Duodenal mucosa (tissue), 2 donors: ENCODE results near the gene DPYD.

ENCODE experiments used
- H3K27ac ChIP-seq: one replicate; pipeline ENCODE4 v1.7.0; 2013; ENCODE audit warnings: low read depth, low read length
- H3K27me3 ChIP-seq, 2 donors: one replicate each; pipeline ENCODE4 v1.7.0; 2013; ENCODE audit warnings: low read length in 2 of 2, control low read depth in 1 of 2; ENCODE audit not compliant: insufficient read depth in 2 of 2, control insufficient read depth in 1 of 2
- H3K36me3 ChIP-seq, 2 donors: one replicate each; pipeline ENCODE4 v1.7.0; 2013; ENCODE audit warnings: low read length in 2 of 2, control low read depth in 1 of 2; ENCODE audit not compliant: insufficient read depth in 2 of 2, control insufficient read depth in 1 of 2
- H3K4me1 ChIP-seq, 2 donors: one replicate each; pipeline ENCODE4 v1.7.0; 2013; ENCODE audit warnings: low read length in 2 of 2, control low read depth in 1 of 2; ENCODE audit not compliant: insufficient read depth in 2 of 2, control insufficient read depth in 1 of 2
- H3K4me3 ChIP-seq, 2 donors: one replicate each; pipeline ENCODE4 v1.7.0; 2013; ENCODE audit warnings: low read length in 2 of 2, low read depth in 1 of 2
- H3K9ac ChIP-seq, 2 donors: one replicate each; pipeline ENCODE4 v1.7.0; 2013; ENCODE audit warnings: low read length in 2 of 2, low read depth in 1 of 2
- H3K9me3 ChIP-seq, 2 donors: one replicate each; pipeline ENCODE4 v1.7.0; 2013; ENCODE audit warnings: low read length in 2 of 2, control low read depth in 1 of 2; ENCODE audit not compliant: control insufficient read depth in 1 of 2

The DPYD gene

DNA sequence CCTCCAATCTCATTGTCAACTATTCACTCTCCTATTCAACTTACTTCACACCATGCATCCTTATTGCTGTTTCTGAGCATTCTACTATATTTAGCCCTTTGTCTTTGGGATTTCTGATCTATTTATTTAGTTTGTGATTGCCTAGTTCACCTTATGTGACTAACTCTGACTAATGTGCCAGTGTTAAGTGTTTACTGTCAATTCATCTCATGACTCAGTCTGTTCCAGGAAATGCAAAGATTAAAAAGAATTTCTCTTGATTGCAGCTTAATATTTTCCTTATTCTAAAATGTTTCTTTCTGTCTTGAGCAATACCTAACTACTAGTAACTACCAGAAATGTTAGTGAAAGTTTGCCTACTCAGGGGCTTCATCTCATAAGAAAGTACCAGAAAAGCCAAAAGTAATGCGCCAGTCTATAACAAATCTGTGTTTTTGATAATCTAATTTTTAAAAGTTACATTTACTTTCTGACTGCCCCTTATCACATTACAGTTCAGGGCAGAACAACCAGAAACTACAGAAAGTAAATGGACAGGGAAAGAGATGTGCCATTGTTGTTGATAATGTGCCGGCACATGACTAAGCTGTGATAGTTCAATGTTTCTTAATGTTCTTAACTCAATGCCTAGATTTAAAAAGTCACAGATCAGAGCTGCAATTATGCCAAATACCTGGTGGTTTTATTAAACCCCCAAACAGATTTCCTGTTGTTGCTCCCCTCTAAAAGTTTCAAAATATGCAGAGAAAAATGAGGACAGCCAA, 642.8 kb downstream of the DPYD start:
- Histone ChIP-seq H3K4me3 (no peak overlapping the region), H3K36me3 (no peaks in the 10 kb centered on the region), H3K27me3 (no peaks in the 10 kb centered on the region), H3K9me3 (no peaks in the 10 kb centered on the region), H3K9ac (no peak overlapping the region), H3K27ac (no peak overlapping the region), H3K4me1 (peaks cover 0 to 25% of the 10 kb centered on the region in 2 donors)

DNA sequence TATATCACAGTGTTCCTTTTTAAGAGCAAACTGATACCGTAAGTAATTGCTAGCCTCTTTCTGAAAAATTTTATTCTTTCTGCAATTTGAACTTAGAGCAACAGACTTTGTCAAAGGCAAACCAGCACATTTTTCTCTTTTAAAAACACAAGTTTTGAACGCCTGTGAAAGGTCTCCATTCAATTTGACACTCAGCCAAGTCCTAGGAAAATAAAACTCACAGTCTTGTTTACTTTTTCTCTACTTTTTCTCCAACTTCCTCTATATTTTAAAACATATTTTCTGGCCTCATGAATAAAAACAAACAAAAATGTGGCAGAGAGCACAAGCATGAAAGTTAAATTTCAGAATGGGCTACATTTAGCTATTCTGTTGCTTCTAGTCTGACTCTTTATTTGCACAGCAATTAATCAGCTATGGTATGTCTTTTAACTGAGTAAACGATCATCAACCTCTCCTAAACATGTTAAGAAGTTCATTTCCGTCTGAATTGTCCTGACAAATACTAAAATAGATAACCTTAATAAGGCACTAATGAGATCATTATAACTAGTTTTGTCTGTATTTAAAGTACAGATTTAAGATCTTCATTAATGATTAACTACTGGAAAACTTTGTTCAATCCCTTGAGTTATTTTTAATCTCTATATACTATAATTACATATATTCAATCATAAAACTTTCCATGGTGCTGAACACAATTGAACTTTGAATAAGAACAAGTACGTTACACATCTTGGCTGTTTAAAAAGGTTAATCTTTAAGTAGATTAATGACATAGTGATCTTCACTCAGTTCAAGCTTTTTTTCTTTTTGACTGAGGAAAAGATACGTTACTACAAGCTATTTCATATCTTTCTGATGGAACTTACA, 648.7 kb downstream of the DPYD start:
- Histone ChIP-seq H3K4me3 (no peak overlapping the region), H3K4me1 (peaks cover 2 to 33% of the 10 kb centered on the region in 2 donors), H3K9me3 (no peaks in the 10 kb centered on the region), H3K9ac (no peak overlapping the region), H3K27ac (no peak overlapping the region), H3K27me3 (no peaks in the 10 kb centered on the region), H3K36me3 (no peaks in the 10 kb centered on the region)

DNA sequence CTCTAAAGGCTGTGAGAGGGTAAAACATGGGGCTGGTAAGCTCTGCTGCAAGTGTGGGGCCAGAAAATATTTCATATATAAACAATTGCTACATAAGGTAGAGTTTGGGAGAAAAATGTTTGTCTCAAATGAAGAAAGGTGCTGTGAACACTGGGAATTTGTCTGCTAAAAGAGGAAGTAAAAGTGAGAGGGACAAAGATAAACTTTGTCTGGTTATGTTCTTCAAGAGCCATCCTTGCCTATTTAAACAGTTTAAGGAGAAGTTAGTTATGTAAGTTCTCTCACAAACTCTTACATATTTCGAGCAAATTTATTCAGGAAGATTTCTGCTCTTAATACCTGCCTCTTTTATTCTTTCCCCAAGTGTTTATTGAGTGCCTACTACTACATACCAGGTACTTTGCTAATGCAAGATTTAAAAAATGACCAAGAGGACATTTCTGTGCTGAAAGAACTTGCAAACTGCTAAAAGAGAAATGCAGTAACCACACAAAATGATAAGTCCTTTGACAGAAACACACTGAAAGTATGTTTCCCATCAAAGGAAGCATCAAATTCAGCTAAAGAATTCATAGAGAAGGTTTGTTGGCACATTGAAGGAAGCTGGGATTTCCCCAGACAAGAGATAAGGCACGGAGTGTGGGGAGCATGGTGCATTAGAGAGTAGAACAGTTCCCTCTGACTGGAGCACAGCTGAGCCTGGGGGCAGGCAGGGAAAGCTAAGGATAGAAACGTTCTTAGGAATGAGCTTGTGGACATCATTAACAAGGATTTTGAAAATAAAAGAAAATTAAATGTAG, 650.1 kb downstream of the DPYD start:
- H3K4me3 ChIP-seq = no peak overlapping the region
- H3K27ac ChIP-seq = no peak overlapping the region
- H3K9me3 ChIP-seq = no peaks in the 10 kb centered on the region
- no peak overlapping the region for H3K9ac ChIP-seq
- H3K36me3 ChIP-seq = no peaks in the 10 kb centered on the region
- peaks cover 2 to 28% of the 10 kb centered on the region in 2 donors for H3K4me1 ChIP-seq
- no peaks in the 10 kb centered on the region for H3K27me3 ChIP-seq

DNA sequence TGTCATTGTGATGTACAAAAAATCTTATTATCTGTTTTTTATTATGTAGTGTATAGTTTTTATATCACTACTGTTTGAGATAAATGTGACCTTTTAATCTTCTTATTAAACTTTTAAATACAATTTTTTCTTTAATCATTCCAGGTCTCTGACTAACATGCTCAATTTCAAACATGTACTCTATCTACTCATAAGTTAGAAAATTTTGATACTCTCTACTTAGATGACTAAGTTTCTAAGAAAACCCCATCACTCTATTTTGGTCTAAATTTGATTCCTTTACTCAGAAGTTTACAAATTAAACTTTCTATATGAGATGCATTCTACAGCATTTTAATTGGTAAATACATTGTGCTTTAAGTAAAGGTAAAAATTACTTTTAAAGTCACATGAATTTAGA, 655.2 kb downstream of the DPYD start:
- Histone ChIP-seq H3K9ac (no peak overlapping the region), H3K4me1 (no peaks in the 10 kb centered on the region), H3K27me3 (no peaks in the 10 kb centered on the region), H3K9me3 (no peaks in the 10 kb centered on the region), H3K36me3 (no peaks in the 10 kb centered on the region), H3K4me3 (no peak overlapping the region), H3K27ac (no peak overlapping the region)

DNA sequence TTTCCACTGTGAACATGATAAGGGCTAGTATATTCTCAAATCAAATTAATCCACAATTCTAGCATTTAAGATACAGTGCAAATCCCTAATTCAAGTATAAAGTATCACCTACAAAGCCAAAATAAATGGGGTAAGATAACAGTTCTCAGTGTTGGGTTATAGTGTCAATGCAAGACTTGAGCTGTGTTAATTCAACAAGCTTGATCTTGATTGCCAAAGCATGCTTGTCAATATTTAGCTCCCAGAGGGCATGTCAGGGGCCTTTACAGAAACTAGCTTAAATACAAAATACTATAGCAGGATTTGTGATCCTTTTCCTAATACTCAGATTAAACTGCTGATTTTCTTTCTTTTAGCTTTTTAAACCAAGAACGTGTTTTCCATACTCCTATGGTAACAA, 658.0 kb downstream of the DPYD start:
- H3K27me3 ChIP-seq = no peaks in the 10 kb centered on the region
- H3K4me3 ChIP-seq = no peak overlapping the region
- no peak overlapping the region for H3K9ac ChIP-seq
- no peak overlapping the region for H3K27ac ChIP-seq
- peaks cover 0 to 10% of the 10 kb centered on the region in 2 donors for H3K4me1 ChIP-seq
- no peaks in the 10 kb centered on the region for H3K36me3 ChIP-seq
- no peaks in the 10 kb centered on the region for H3K9me3 ChIP-seq

DNA sequence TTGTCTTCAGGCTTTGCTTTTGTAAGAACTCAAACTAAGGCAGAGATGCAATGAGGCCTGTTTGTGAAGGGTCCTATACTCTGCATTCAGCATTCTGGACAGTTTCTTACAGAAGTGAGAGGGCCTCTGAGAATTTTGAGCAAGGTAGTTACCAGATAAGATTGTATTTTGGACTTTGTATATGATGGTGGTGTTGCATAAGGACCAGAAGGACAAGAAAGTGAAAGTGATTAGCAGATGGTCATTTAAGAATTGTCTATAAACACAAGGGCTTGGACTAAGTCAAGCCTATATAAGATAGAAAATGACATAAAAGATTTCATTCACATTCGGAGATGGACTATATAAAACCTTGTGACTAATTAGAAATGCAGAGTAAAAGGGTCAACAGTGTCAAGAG, 662.2 kb downstream of the DPYD start:
- Histone ChIP-seq H3K27ac (no peak overlapping the region), H3K36me3 (no peaks in the 10 kb centered on the region), H3K27me3 (no peaks in the 10 kb centered on the region), H3K4me1 (peaks cover 0 to 10% of the 10 kb centered on the region in 2 donors), H3K9ac (no peak overlapping the region), H3K4me3 (no peak overlapping the region), H3K9me3 (no peaks in the 10 kb centered on the region)

DNA sequence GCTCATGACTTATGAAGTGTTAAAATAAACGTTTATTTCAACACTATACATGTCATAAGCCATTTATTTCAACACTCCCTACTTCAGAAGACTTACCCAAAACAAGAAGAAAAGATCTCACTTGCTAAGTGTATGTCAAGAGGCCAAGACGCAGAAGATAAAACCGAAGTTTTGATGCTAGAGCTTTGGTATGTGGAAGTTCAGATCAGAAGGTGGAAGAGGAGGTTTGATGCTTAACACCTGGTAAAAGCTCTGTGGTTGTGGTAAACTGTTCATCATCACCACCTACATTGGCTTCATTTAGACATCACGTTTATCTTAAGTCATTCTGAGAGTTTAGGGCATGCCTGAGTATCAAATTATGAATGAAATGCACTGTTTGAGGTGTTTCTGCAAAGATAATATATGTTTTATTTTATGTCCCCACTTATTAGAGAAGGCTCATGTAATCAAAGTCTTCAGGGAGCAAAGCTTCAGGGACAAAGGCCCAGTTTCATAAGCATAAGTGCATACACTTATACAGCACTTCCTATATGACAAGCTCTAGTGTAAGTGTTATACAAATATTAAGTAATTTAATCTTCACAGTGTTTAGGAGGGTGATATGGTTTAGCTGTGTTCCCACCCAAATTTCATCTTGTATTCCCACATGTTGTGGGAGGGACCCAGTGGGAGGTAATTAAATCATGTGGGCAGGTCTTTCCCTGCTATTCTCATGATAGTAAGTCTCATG, 665.9 kb downstream of the DPYD start:
- no peak overlapping the region for H3K9ac ChIP-seq
- no peaks in the 10 kb centered on the region for H3K9me3 ChIP-seq
- no peaks in the 10 kb centered on the region for H3K36me3 ChIP-seq
- peaks cover 0 to 10% of the 10 kb centered on the region in 2 donors for H3K4me1 ChIP-seq
- no peak overlapping the region for H3K4me3 ChIP-seq
- no peaks in the 10 kb centered on the region for H3K27me3 ChIP-seq
- no peak overlapping the region for H3K27ac ChIP-seq

DNA sequence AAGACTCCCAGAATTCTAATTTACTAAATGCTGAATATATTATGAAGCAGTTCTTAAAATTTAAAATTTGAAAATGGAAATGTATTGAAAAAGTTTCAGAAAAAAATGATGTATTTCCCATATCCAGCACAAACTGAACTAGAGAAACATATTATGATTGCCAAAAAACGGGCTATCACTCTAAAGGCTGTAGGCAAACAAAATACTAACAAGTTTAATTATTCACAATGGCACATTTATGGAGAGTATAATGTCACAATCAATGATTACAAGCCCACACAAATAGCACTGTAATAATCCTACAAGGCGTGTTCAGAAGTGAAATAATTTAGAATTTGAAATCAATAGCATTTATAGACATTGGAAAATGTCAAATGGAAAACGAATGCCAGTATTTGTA, 667.9 kb downstream of the DPYD start:
- no peaks in the 10 kb centered on the region for H3K9me3 ChIP-seq
- H3K27me3 ChIP-seq = no peaks in the 10 kb centered on the region

DNA sequence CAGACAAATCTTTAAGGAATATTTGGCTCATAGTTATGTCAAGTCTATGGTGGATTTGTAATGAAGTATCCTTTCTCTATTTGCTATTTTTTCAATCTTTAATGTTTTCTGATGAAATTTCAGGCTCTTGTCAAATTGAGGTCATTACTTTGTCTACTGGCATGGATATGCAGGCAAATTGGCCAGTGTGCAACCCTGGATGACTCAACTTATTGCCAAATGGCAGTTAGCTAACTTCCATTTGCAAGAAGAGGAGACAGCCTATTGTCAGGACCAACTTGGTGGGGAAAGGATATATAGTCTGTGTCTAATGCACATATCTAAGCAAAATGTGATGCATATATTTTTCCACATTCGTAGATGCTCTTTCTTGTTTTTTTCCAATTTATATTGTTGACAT, 668.8 kb downstream of the DPYD start:
- H3K4me1 ChIP-seq = no peaks in the 10 kb centered on the region
- no peaks in the 10 kb centered on the region for H3K27me3 ChIP-seq
- H3K9ac ChIP-seq = no peak overlapping the region
- no peaks in the 10 kb centered on the region for H3K9me3 ChIP-seq
- no peak overlapping the region for H3K27ac ChIP-seq
- no peak overlapping the region for H3K4me3 ChIP-seq
- H3K36me3 ChIP-seq = no peaks in the 10 kb centered on the region

More for the DNA sequence above, 667.9 kb downstream of the DPYD start:
- H3K36me3 ChIP-seq = no peaks in the 10 kb centered on the region
- H3K4me3 ChIP-seq = no peak overlapping the region
- H3K9ac ChIP-seq = no peak overlapping the region
- no peak overlapping the region for H3K27ac ChIP-seq
- H3K4me1 ChIP-seq = peaks cover 0 to under 1% of the 10 kb centered on the region in 2 donors
